Measurements from ENCODE around the gene RPP25. TPM values are rescaled to one million over a fixed set of nuclear protein-coding genes. Genes with fewer than 3 reads are reported as not detected.
A peak's percentile ranks its signal among the peaks of the same experiment; 100 is the strongest.
"Not testable (repeated sequence)": the region's sequence is repeated elsewhere in the genome, so short reads cannot be mapped to it uniquely, and the experiment has no call there.

RPP25 gene
- total RNA-seq, 1 experiment from 2014 or later = 0.58 TPM

GRCh38 chr15:74963213-74963612 is 6.6 kb upstream of the RPP25 start:
- no peak for DNase-seq (ENCODE audit: low read depth)

DNA sequence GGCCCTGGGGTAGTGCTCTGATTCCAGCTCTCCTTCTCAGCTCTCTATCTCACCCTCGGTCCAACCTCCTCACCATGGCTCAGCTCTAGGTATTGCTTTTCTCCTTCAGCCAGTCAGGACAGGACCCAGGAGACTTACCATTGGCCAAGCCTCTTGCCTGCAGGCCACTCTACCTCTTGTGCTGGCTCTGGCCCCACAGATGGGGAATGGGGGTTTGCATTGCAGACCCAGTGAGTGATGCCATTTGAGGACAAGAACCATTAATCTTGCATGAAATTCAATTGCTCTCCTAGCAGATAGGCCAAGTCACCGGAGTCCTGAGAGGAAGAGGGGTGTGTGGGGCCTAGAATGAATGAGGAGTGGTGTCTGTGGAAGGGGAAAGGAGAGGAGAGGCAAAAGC is 6.1 kb upstream of the RPP25 start:
- no peak for DNase-seq (ENCODE audit: low read depth)

GRCh38 chr15:74962219-74962618 is 5.6 kb upstream of the RPP25 start:
- no peak for DNase-seq (ENCODE audit: low read depth)

DNA sequence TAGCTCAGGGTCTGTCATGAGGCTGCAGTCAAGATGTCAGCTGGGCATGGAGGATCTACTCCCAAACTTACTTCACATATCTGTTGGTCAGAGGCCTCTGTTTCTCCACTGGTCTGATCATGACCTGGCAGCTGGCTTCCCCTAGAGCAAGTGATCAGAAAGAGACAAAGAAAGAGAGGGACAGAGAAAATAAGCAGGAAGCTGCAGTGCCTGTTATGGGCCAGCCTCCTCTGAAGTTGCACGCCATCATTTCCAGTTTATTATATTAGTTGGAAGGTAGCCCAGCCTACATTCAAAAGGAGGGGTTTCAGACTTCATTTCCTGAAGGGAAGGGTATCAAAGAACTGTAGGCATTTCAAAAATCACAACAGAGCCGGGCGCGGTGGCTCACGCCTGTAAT is 5.0 kb upstream of the RPP25 start:
- DNase-seq (ENCODE audit: low read depth) = no peak

DNA sequence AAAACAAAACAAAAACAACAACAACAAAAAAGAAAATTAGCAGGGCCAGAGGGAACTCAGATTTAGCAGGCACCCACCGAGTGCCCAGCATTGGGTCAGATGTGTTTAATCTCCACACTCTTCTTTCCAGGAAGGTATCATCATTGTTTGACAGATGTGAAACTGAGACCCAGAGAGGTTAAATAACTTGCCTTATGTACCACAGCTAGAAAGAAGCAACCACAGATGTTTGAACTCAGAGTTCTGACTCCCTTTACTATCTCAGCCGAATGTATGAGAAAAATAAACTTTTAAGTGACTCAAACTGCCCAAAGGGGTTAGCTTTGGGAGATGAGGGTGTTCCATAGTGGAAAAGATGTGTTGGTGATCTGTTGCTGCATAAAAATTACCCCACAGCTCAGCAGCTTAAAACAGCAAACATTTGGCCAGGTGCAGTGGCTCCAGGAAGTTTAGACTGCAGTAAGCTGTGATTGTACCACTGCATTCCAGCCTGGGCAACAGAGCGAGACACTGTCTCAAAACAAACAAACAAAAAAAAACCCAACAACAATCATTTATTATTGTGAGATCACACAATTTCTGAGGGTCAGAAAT is 4.5 kb upstream of the RPP25 start:
- no peak for DNase-seq (ENCODE audit: low read depth)

DNA sequence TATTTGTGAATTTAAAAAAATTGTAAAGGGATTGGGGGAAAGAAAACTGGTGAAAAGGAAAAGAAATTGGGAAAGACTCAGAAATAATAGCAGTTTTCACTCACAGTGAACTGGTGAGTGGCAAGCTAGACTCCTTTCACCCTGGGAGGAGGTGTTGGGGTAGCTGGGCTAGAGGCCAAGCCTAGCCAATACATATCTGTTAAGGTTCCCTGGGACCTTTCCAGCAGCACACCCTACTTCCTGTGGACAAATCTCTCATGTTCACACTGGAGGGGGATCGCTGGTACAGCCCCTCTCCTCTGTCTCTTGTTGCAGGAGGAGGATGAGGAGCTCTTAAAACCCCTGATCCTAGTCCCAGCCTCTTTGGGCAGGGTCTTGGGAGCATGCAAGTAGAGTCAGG is 3.7 kb upstream of the RPP25 start:
- DNase-seq (ENCODE audit: low read depth) = no peak

GRCh38 chr15:74959586-74959939 is 3.0 kb upstream of the RPP25 start:
- DNase-seq (ENCODE audit: low read depth) = no peak

- no peak for DNase-seq (ENCODE audit: low read depth)
These were observed 2.5 kb upstream of the RPP25 start for GRCh38 chr15:74958908-74959585.

DNA sequence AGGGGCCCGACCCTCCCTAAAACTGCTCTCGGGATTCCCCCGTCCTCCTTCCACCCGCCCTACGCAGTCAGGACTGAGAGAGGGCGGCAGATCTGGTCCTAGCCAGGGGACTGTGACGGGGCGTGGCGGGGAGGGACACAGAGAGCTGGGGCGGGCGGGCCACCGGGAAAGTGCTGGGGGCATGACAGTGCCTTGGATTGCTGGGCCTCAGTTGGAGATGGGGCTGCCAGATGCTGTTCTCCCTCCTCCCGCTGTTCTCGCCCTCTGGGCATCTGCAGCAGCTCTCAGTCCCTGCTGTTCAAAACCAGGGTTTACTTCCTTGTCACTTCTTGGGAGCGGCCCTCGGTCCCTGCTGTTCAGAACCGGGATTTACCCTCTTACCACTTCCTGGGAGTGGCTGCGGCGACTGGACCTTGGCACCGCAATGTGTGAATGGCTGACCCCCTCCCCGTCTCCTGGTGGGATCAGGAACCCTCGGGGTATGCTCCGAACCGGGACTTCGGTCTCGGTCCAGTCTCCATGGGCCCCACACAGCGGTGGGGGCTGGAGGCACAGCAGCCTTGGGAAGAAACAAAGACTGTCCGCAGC is 1.8 kb upstream of the RPP25 start:
- DNase-seq (ENCODE audit: low read depth) = no peak

- DNase-seq (ENCODE audit: low read depth) = no peak
These were observed 984 bp upstream of the RPP25 start for GRCh38 chr15:74957476-74958035.

DNA sequence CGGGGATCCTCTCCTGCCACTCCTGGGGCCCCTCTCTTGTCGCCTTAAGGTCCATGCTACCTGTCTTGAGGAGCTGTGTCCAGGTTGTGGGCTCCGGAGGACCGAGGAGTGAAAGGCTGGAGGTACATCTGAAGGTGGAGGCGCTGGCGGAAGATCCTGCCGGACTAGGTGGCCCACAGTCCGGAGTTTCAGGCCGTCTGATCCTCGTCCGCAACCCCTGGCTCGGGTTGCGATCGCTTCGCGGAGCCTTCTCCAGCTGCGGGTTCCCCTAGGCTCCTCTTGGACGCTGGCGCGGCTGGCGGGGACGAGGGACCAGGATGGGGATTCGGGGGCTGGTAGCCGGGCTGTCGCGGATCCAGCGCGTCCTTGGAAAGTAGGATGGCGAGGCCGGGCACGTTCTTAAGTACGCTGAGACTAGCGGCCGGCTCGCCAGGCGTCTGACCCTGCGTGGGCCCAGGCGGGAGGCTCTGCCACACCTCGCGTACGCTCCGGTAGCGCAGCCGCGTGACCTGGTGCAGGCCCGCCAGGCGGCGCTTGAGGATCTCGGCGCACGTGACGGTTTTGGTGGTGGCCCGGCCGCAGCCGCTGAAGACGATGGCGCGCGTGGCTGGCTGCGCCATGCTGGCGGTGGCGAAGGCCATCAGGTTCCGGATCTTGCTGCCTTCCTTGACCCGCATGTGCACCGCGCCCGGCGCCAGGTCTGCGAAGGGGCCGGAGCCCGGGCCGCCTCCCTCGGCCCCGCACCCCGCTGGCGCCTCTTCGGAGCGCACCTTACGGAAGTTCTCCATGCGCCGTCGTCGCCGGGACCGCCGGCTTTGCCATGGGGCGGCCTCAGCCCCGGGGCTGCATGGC is 550 bp downstream of the RPP25 start:
- DNase-seq (ENCODE audit: low read depth) = no peak

DNA sequence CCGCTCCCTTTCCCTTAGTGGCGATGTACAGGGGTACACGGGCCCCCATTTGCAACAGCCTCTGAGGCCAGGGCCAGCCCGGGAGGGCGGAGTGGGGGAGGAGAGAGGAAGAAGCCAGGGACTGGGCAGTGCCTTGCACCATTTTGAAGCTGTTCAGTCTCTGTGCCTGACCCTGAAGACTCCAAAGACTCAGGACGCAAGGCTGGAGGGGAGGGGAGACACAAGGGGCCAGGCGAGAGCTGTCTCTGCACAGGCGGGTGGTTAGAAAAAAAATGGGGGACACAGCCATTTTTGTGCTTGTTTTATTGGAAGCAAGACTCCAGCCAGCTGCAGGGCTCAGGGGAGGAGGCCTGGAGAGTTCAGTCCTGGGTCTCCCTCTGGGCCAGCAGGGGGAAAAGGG is 1.6 kb downstream of the RPP25 start:
- no peak for DNase-seq (ENCODE audit: low read depth)

DNA sequence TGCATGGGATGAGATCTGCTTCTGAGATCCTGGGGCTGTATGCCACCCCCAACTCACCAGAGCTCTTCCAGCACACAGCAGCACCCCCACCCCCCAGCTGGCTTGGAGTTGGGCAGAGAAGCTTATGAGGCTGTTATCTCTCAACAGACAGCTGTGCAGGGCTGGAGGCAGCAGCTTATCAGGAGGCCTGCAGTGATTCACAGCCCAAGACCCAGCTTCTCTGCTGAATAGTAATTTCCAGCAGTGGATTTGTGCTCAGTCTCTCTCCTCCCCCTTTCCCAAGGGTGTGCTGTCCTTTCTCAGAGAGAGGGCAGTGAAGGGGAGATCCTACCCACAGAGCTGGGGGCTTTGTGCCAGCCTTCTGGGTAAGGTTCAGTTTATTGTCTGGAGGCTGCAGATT is 2.1 kb downstream of the RPP25 start:
- no peak for DNase-seq (ENCODE audit: low read depth)

DNA sequence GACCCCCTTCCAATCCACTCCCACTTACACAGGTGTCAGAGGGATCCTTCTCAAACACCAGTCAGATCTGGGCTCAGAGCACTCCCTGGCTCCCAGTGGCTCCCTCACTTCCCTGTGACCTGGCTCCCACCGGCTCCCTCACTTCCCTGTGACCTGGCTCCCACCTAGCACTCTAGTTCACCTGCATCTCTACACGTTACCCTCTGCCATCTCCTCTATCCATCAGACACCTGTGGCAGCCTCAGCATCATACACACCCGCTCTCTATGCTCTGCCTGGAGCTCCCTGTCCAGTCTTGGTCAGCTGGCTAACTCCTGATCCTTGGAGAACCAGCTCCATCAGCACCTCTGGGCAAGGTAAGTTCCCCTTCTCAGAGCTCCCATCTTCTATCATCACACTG is 5.6 kb downstream of the RPP25 start:
- no peak for DNase-seq (ENCODE audit: low read depth)

GRCh38 chr15:74950078-74950908 is 6.3 kb downstream of the RPP25 start:
- peak; percentile 65 for DNase-seq (ENCODE audit: low read depth)

- peak; percentile 94 for DNase-seq (ENCODE audit: low read depth)
These were observed 18.8 kb downstream of the RPP25 start, which contains the start of gene COX5A for GRCh38 chr15:74937590-74938371. Gene COX5A, minus strand, starts transcription at chr15:74938073. Its CDS starts 59 bp downstream, at chr15:74938014.

- DNase-seq (ENCODE audit: low read depth) = no peak
These were observed 19.3 kb downstream of the RPP25 start for GRCh38 chr15:74937272-74937589.

DNA sequence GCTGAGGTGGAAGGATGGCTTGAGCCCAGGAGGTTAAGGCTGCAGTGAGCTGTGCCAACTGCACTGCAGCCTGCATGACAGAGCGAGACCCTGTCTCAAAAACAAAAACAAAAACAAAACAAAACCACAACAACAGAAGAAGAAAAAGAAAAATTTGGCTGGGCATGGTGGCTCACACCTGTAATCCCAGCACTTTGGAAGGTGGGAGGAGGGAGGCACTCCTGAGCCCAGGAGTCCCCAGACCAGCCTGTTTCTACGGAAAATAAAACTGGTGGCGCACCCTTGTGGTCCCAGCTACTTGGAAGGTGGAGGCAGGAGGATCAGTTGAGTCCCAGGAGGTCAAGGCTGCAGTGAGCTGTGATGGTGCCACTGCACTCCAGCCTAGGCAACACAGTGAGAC is 21.4 kb downstream of the RPP25 start:
- DNase-seq (ENCODE audit: low read depth) = not testable (repeated sequence)

DNA sequence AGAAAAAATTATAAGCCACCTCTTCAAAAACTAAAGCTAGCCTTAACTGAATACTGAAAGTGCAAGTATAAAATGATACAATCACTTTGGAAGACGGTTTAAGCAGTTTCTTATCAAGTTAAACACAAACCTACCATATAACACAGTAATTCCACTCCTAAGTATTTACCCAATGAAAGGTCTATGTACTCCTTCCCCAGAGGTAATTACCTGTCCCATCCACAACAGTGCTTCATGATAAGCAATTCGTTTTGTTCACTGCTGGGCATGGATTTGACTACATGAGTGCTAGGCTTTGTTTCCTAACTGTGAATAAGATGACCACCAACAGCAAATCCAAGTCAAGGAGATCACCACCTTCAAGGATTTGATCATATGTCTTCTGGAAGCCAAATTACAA is 23.0 kb downstream of the RPP25 start:
- no peak for DNase-seq (ENCODE audit: low read depth)

DNA sequence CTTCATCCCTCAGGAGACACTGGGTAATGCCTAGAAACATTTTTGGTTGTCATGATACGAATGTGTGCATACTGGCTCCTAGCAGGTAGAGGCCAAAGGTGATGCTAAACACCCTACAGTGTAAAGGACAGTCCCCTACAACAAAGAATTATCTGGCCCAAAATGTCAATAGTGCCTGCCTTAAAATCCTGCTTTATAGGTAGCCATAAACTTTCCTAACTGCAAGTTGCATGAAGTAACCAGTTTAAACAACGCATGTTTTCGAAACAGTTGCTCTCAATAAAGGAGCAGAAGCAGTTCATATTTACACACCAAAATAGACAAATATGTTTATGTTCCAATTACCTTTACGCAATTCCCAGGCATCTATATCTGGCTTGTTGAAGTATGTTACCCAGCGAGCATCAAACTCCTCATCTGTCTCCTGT is 27.8 kb downstream of the RPP25 start:
- DNase-seq (ENCODE audit: low read depth) = no peak

Data from HT1080 (cell line).